ENCODE measurements around the gene FLYWCH1.
A peak's percentile ranks its signal among the peaks of the same experiment; 100 is the strongest.

FLYWCH1 gene

GRCh38 chr16:2899564-2900072, 12.1 kb upstream of the FLYWCH1 start:
- DNase-seq, result no peak

GRCh38 chr16:2900526-2901075, 11.1 kb upstream of the FLYWCH1 start:
- no peak for DNase-seq

DNA sequence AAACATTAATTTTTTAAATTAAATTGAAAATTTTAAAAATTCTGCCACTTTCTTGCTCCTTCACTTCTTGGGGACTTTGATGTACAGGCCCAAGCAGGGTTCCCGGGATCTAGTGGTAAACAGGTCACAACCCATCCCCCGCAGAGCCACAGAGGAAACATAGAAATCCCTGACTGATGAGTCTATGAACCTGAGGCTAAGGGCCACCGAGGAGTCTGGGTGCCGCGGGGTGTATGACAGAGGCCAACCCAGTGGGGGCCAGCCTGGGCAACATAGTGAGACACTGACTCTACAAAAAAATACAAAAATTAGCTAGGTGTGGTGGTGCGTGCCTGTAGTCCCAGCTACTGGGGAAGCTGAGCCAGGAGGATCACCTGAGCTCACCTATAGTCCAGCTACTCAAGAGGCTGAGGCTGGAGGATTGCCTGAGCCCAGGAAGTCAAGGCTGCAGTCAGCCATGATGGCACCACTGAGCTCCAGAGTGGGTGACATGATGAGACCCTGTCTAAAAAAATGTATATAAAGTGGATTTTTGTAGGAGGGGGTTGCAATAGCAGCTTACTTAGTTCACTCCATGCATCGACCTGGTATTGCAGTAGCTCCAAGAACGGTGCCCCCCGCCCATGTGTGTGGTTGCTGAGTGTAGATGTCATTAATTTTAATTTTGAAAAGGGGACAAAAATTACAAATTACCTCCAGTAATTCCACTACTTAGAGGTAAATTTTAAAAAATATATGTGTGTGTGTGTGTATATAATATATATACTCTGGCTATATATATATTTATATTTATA, 9.2 kb upstream of the FLYWCH1 start:
- no peak for DNase-seq

GRCh38 chr16:2904100-2904921, 7.4 kb upstream of the FLYWCH1 start:
- DNase-seq, result peak; percentile 56

- DNase-seq, result no peak
These were observed 6.8 kb upstream of the FLYWCH1 start for GRCh38 chr16:2904922-2905240.

DNA sequence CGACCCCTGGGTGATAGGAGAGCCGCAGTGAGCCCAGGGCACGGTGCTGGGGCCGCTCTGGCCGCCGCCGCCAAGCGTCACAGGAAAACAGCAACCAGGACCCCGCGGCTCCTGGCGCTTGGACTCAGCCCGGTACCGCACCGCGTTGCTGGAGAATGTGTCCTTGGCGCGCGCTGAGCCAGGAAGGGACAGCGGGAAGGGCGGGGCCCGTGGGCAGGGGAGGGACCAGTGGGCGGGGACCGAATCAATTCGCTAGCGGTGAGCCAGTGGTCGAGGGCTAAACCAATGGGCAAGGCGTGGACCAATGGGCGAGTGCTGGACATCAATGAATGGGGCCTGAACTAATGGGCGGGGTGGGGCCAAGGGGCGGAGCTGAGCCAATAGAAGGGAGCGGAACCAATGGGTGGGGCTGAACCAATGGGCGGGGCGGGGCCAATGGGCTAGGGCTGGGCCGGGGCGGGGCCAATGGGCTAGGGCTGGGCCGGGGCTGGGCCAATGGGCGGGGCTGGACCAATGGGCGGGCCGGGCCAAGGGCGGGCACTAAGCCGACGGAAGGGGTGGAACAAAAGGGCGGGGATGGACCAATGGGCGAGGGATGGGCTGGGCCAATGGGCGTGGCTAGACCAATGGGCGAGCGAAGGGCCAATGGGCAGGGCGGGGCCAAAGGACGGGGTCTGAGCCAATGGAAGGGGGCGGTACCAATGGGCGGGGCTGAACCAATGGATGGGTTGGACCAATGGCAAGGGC, 6.3 kb upstream of the FLYWCH1 start:
- DNase-seq, result peak; percentile 75

DNA sequence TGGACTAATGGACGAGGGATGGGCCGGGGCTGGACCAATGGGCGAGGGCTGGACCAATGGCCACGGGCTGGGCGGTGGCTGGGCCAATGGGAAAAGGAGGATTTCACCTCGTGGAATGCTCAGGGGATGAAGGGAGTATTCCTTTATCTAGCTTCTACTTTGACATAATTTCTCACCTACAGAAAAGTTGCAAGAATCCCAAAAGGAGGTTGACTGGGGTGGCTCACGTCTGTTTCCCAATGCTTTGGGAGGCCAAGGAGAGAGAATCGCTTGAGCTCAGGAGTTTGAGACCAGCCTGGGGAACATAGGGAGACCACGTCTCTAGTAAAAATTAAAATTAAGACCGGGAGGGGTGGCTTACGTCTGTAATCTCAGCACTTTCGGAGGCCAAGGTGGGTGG, 5.7 kb upstream of the FLYWCH1 start:
- DNase-seq, result no peak

- DNase-seq, result peak; percentile 24
These were observed 4.5 kb upstream of the FLYWCH1 start for GRCh38 chr16:2907084-2907753.

DNA sequence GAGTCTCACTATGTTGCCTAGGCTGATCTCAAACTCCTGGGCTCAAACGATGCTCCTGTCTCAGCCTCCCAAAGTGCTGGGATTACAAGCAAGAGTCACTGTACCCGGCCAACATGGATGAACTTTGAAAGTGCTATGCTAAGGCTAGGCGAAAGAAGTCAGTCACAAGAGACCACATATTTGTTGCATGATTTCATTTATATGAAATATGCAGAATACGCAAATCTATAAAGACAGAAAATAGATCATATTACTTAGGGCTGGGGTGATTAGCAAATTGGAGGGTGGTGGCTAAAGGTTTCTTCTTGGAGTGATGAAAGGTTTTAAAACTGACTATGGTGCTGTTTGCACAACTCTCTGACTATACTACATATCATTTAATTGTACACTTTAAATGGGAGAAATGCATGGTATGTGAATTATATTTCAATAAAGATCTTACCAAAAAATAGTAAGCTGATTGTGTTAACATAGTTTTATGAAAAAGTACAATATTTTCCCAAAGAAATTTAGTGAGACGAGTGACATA, 1.2 kb upstream of the FLYWCH1 start:
- no peak for DNase-seq

DNA sequence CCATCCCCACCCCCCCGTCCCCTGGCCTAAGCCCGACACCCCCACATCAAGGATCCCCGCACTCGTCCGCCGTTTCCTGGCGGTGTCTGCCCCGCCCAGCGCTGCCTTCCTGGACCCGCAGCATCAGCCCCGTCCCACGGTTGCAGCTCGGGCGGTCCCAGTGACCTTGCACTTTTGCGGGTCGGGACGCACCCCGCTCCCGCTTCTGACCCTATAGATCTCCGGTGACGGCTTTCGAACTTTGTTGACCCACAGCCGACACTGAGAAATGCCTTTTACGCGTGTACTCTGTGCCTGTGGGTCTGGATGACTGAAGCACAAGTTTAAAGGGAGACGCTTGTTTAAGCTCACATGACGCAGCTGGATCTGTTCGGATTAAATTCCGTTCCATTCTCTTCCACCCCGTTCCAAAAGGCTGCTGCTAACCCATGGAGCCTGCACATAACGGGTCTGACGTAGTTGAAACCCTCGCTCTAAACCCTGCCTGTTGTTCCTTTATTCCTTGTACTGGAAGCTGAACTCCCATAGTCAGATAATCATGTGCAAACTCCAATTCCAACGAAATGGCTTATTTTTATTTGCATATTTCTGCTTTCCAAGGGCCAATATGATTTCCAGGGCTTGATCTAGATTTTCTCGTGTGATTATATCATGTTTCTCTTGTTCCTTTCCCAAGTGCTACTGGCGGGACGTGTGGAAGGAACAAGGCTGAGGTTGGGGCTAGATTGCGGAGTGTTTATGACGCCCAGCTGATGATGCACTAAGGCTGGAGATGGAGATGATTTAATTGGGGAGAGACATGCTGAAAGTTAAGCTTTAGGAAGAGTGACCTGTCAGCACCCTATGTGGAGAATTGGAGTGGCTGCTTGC, 834 bp downstream of the FLYWCH1 start:
- peak; percentile 14 for DNase-seq

GRCh38 chr16:2913603-2914002, 1.9 kb downstream of the FLYWCH1 start:
- DNase-seq, result no peak

DNA sequence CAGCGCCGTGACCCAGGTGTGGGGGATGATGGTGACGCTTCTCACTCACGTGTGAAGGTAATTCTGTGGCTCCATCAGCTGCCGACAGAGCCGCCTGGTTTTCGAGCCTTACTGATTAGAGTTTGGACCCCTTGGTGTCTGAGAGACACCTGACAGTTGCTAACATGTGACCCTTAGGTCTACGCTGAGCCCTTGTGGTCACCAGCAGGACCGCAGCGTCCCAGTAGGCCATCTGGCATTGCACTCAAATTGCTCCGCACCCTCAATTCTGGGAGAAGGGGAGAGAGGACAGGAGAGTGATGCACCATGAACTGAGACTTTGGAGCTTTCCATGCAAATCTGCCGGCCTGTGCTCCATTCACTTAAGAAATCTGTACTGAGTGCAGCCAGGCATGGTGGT, 2.5 kb downstream of the FLYWCH1 start:
- DNase-seq, result no peak

DNA sequence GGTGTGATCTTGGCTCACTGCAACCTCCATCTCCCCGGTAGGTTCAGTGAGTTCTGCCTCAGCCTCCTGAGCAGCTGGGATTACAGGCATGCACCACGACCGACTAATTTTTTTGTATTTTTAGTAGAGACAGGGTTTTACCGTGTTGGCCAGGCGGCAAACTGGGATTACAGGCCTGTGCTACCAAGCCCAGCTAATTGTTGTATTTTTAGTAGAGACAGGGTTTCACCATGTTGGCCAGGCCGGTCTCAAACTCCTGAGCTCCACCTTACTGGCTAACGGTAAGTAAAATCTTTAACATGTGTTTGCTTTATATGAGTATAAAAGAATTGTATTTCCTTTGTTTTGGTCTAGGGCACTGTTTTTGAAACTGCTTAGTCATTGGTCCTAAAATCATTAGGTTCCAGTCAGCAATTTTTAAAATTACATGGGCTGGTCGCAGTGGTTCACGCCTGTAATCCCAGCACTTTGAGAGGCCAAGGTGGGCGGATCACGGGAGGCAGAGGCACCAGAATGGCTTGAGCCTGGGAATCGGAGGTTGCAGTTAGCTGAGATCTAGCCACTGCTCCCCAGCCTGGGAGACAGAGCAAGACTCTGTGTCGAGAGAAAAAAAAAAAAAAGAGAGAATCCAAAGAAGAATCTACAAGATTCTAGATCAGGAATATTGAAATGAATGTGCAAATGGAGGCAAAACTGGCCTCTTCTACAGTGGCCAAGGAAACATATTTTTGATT, 3.6 kb downstream of the FLYWCH1 start:
- no peak for DNase-seq

GRCh38 chr16:2919511-2920255, 8.0 kb downstream of the FLYWCH1 start:
- DNase-seq, result peak; percentile 22

DNA sequence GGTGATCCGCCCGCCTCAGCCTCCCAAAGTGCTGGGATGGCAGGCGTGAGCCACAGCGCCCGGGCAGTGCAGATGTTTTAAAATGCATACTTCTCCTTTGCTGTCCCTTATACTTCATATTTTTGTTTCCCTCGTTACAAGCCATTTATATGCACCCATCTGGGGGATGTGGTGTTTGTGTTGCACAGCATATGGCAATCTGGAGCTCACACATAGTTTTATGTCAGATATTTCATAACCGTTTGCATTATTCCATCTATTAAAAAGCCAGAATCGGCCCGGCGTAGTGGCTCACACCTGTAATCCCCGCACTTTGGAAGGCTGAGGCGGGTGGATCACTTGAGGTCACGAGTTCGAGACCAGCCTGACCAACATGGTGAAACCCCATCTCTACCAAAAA, 11.8 kb downstream of the FLYWCH1 start:
- no peak for DNase-seq

DNA sequence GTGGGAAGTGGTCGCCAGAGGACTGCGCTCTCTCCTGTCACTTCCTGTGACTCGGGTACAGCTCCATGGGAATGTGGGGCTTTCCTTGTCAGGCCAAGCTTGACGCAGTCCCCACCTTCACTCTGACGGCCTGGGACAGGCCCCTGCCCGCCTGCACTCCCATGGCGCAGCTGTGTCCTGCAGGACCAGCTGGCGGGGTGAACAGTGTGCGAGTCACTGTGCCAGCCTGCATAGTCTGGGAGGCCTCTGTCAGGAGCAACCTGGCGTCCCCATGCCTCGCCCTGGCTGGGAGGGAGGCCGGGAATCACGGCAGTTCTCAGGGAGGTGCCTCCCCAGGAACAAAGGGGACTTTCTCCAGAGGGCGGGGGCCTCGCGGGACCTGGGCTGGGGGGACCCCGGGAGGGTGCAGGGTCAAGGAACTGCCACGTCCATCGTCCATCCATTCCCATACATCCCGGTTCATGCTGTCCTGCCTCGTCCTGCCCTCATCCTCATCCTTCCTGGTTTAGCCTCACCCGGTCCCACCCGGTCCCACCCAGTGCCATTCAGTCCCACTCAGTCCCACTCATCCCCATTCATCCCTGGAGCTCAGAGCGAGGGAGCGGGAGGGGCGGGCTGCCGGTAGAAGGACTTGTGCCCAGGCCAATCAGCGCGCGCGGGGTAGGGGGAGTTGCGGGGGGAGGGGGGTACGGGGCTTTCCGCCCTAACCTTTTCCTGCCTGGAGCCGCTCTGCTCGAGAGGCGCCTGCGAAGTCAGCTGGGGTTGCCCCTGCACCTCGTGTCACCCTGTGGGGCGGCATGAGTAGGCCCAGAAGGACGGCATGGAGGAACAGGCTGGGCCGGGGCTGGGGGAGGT, 13.4 kb downstream of the FLYWCH1 start:
- DNase-seq, result no peak

DNA sequence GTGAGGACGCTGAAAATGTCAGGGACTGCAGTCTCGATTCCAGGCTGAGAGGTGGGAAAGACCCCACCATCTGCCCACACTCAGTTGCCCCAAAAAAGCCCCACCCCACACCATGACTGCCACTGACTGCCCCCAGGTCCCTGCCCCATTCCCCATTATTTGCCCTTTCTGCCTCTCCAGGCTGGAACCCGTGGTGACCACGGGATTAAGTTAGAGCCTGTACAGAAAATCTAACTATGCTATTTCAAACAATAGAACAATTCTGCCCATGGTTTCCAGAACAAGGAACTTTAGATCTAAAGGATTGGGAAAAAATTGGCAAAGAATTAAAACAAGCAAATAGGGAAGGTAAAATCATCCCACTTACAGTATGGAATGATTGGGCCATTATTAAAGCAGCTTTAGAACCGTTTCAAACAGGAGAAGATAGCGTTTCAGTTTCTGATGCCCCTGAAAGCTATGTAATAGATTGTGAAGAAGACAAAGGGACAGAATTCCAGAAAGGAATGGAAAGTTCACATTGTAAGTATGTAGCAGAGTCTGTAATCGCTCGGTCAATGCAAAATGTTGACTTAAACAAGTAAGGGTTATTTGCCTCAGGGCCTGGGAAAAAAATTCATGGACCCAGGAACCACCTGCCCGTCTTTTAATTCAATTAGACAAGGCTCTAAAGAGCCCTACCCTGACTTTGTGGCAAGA, 14.4 kb downstream of the FLYWCH1 start:
- no peak for DNase-seq

- no peak for DNase-seq
These were observed 14.9 kb downstream of the FLYWCH1 start for GRCh38 chr16:2926650-2926999.

Measured in activated CD4-positive, alpha-beta T cell treated with anti-CD3 and anti-CD28 coated beads for 1 hour (primary cell).